Epidermal melanocyte (primary cell): ENCODE measurements around the gene ZNF438.

Experiments
- DNase-seq: peaks from one replicate; pipeline ENCODE4 v3.0.0; 2011; ENCODE audit warnings: low spot score; ENCODE audit not compliant: insufficient read length

Gene ZNF438

DNA sequence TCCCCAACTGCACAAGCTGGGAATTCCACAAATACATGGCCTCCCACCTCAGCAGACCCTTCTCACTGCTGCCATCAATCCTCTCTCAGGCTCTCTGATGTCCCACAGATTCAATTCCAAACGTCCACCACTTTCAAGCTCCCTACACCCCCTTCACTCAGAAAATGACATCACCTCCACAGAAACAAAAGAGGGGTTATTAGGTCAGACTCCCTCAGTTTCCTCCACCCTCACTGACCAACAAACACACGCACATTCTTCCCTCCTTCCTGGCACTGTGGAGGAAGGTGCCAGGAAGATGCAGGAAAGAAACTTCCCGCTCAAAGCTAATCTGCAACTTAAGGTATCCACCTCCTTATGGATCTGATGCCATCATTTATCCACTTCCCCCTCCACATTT, 18.3 kb downstream of the ZNF438 start:
- no peak for DNase-seq

DNA sequence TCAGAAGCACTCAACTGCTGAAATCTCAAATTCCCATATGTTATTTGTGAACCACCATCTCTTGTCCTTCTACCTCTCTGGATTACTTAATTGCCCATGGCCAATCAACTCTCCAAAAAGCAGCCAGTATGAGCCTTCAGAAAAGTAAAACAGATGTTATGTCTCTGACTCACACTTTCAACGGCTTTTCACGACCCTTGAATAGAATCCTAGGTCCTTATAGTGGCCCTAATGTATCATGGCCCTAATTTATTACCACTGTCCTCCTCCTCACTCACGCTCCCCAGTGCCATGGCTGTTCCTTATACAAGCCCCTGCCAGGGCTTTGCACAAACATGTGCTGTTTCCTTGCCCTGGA, 20.0 kb downstream of the ZNF438 start:
- no peak for DNase-seq

DNA sequence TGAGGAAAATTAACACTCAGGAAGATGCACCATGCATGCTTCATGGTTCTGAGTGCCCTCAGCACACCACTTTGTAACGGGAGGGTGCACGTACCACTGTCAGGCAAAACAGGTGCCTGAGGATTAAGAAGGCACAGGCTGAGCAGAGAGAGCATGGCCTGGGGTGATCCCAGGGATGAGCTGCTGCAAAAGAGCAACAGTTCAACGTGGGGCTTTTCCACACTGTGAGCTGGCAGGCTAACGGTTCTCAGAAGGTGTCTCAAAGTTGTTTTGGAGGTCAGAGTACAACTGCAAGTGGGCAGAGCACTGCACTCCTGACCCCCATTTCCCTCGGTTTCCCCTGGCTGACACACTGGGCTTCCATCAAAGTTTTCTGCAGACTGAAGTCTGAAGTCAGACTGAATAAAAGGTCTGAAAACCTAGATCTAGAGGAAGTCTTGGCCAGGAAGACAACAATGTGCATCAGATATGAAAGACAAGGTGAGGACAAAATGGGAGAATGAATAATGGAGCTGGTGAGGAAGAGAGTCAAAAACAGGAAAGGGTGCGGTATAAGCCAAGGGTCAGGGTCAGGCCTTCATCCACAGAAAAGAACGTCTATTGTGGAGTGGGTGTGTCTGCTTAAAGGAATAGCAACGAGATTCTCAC, 20.5 kb downstream of the ZNF438 start:
- no peak for DNase-seq

DNA sequence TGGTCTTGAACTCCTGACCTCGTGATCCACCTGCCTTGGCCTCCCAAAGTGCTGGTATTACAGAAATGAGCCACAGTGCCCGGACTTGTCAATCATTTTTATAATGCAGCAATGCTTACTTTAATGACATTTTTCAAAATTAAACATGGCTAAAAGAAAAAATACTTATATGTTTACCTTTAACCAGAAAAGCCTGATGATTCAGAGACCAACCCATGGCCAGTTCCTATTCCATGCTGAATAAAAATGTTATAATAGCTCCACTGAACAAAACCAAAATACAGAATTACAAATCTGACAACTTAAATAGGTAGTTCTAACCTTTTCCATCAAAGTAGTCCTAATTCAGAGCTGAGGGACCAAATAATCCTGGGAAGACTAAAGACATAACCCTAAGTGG, 21.6 kb downstream of the ZNF438 start:
- no peak for DNase-seq

DNA sequence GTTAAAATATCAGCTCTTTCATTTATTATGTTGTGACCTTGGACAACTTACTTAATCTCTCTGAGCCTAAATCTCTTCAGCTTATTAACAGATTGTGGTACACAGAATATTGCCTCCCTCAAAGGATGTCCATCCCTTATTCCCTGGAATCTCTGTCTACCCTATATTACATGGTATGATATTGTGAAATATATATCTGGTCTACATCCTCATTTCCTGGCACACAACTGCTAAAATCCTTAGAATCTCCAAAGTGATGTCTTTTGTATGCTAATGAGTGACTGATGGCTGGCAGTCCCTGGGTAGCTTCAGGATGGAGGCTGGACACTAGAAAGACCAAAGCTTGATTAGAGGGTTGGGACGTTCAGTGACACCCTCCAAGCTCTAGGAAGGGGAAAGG, 25.8 kb downstream of the ZNF438 start:
- no peak for DNase-seq

DNA sequence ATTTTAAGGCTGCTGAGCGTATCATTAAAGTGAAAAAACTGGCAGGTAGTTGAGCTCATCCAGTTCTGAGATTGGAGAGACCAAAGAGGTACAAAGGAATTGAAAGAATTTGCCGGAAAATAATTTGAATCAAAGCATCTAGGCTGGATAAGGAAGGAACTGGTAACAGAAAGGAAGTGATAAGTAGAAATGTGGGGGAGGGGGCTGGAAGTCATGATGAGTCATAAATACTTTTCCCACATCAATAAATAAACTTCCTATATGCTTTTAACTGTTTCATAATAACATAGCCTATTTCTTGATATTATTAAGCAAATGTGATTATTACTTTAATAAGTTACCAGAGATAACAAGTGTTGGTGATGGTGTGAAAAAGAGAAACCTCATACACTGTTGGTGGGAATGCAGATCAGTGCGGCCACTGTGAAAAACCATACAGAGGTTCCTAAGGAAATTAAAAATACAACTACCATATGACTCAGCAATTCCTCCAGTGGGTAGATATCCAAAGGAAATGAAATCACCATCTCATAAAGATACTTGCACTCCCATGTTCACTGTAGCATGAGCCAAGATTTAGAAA, 27.0 kb downstream of the ZNF438 start:
- no peak for DNase-seq

DNA sequence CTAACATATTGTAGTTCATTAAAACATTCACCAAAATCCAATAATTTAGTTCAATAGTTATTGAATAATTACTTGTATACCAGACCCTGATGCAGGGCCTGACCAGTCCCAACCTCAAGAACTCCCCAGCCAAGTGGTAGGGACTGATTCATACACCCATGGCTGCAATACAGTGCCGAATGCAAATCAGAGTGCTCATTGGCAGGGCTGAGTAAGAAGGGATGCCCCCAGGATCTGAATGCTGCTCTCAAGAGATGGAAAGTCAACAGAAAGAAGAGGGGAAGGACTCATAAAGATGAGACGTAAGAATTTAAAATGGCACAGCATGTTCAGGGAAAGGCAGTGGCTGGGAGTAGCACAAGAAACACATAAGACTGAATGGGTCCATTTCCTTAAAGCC, 29.9 kb downstream of the ZNF438 start:
- no peak for DNase-seq

DNA sequence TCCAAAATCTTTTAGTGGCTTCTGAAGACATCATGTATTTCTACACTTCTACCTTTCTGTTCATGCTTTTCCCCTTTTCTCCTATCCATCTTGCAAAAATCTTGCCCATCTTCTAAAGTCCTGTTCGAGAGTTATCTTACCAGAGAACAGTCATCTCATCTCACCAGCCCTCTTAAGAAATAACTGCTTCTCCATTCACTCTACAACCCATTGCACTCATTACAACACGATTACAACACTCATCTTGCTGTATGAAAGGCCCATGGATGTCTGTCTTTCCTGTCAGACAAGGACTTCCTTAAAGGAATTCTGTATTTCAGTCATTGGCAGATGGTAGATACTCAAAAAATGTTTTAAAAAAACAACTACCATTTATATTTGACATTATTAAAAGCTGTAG, 30.8 kb downstream of the ZNF438 start:
- DNase-seq = no peak

DNA sequence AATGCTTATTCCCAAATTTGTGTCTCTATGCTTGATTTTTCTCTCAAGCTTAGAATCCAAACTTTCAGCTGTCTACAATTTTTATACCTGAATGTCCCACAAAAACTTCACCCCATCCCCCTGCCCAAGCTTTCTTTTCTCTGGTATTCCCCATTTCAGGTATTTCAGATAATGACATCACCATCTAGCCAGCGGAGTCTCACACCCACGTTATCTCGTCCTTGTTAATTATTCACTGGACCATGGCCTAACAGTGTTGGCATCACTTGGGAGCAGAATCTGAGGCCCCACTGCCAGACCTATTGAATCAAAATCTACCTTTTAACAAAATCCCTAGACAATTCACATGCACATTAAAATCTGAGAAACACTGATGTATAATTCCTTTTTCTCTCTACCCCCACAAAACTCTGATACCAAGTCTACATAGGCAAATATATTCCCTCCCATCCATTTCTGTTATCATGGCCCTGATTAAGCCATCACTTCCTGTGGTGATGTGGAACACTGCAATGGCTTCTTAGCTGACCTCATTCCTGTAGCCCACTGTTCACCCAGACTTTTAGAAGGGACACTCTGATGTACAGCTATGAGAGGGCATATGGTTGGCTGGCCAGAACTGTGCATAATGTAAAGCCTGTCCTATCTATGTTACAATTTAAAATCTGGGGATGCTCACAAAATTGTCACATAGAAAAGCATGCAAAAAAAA, 31.4 kb downstream of the ZNF438 start:
- no peak for DNase-seq

DNA sequence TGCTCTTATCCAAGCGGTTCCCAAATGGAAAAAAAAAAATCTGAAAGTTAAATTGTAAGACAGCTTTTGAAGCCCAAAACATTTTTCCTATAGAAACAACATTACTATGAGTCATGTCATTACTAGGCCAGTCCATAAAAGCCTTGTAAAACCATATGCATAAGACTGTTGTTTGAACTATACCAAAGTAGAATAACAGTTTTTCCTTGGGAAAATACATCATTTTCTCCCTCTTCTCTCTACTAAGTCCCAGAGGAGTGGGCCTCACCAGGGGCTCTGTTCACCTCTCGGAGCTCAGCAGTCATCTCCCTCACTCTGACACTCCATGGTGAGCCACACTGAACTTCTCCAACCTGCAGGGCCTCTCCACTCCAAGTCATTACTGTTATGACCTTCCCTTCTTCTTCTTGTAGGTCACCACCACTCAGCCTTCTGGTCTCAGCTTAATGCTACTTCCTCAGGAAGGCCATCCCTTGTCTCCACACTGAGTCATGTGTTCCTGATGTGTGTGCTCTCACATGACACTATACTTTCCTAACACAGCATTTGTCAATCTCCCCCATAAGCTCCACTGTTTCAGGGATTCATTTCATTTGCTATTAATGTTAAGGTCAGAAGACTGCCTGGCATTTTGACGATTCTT, 32.5 kb downstream of the ZNF438 start:
- no peak for DNase-seq

DNA sequence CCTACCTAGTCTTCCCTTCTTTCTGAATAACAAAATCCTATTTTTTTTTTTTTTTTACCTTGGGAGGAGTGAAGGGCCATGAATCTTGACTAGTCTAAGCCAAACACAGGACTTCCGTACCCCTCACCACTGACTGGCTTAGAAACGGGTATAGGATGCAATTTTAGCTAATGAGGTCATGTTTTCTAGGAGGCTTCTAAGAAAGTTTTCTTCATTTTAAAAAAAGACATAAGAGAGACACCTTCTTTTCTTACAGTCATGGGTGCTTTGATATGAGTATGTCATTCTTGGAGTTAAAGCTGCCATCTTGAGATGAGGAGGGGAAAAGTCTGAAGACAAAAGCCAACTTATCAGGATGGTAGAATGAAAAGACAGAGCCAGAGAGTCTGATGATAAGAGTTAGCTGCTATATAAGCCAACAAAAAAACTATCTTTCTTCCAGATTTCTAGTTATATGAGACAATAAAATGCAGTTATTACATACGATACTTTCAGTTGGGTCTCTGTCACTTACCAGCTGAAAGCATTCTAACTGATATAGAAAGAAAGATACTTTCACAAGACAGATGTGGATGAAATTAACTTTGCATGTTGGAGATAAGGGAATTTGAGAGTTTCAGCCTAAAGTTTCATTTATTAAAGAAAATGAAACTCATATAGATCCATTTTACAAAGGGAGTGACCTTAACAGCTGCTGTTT, 34.0 kb downstream of the ZNF438 start:
- no peak for DNase-seq

DNA sequence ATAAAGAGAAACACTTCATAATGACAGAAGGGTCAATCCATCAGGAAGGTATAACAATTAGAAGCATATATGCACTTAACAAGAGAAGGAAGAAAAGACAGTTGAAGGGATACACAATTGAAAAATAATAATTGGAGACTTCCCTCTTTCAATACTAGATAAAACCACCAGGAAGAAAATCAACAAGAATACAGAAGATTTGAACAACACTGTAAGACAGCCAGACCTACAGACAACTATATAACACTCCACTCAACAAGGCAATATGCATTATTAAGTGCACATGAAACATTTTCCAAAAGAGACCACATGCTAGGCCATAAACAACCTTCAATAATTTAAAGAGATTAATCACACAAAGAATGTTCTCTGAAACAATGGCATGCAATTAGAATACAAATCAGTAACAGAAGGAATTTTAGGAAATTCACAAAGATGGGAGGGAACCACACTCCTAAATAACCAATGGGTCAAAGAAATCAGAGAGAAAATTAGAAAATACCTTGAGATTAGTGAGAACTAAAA, 35.1 kb downstream of the ZNF438 start:
- no peak for DNase-seq

DNA sequence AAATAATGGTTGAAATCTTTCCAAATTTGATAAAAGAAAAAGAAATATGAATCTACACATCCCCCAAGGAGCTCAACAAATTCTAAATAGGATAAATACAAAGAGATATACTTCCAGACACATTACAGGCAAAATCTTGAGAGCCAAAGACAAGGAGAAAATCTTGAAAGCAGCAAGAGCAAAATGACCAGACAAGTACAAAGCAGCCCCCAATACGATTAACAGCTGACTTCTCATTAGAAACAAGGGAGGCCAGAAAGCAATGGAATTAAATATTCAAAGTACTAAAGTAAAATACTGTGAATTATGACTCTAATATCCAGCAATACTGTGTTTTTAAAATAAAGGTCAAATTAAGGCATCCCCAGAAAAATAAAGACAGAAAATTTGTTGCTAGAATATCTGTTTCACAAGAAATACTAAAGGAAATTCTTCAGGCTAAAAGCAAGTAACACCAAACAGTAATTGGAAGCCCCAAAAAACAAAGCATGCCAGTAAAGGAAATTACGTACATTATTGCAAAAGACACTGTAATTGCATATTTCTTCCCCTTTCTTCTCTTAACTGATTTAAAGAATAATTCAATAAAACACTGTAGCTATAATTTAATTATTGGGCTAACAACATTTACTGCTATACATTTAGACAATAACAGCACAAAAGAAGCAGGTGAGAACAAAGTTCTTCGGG, 36.4 kb downstream of the ZNF438 start:
- no peak for DNase-seq

DNA sequence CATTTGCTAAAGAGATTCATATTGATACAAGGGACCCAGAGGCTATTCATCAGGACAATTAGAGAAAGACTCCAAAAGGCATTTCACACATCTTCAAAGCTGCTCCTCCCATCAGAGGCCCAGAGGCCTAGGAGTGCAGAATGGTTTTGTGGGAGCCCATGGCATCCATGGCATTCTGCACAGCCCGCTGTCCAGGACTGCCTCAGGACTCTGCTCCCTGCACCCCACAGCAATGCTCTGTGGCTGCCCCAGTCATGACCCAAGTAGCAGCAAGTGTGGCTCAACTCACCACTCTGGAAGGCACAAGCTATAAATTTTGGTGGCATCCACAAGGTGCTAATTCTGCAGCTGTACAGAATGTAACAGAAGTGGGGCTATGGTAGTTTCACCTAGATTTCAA, 38.5 kb downstream of the ZNF438 start:
- DNase-seq = no peak

DNA sequence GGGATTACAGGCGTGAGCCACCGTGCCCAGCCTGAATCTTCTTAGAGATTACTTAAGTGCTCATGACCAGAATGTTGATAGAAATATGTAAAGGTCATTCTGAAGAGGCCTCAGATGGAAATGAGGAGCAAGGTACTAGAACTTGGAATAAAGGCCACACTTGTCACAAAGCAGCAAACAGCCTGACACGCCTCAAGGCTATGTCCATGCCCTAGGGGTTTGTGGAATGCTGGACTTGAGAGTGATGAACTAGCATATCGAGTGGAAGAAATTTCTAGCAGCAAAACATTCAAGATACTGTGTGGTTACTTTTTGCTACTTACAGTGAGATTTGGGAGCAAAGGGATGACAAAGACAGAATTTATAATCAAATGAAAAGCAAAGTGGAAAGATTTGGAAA, 39.0 kb downstream of the ZNF438 start:
- DNase-seq = no peak

DNA sequence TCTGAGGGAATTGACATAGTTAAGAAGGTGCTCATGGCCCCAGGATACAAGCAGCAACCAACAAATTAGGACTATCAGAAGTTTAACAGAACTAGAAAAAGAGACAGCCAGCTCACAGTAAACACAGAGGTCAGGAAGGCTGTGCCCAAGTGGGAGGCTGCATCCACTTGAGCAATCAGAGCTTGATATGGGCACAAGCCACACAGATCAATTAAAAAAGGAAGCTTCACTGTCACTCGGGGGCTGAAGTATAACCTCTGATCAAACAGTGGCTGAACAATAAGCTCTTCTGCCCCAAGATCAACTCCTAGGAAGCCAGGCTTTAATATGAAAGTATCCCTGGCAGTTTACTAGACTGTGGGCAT, 40.0 kb downstream of the ZNF438 start:
- no peak for DNase-seq

DNA sequence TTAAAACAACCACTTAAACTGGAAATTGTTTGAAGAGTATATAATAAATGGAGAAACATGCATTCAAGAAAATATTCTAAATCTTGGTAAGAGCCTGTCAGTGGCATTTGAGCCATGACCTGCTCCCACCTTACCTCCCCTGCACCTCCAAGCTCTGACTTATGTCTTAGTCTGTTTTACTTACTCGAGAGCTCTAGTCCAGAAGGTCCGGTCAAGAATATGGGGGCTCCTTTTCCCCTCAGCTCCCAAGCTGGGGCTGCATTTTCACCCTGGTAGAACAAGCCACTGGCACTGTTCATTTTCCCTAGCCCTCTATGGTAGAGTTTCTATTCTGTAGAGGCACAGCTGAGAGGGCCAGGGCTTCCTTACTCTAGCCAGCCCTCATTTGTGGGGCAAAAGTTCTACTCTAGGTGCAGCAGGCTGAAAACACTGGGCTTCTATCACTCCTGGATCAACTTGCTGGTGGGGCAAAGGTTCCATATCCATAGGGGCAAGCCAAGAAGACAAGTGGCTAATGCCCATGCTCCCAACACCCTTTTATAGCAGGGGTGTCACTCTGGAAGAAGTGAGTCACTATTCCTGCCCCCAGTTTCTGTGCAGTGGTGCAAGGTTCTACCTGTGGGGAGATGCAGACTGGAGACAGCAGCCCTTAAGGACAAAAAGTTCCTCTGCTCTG, 40.6 kb downstream of the ZNF438 start:
- no peak for DNase-seq

DNA sequence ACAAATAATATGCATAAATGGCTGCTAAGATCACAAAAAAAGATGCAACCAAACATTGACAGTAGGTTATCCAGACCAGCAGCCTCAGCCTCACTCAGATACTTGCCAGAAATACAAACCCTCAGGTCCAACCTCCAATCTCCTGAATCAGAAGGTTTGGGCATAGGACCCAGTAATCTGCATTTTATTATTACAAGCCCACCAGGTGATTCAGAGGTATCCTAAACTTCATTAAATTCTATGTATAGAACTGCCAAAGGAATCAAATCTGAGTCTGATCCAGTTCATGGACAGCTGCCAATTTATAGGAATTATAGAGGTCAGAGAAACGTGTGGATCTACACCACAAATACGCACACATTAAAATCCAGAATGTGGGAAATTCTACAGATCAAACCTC, 41.3 kb downstream of the ZNF438 start:
- no peak for DNase-seq

DNA sequence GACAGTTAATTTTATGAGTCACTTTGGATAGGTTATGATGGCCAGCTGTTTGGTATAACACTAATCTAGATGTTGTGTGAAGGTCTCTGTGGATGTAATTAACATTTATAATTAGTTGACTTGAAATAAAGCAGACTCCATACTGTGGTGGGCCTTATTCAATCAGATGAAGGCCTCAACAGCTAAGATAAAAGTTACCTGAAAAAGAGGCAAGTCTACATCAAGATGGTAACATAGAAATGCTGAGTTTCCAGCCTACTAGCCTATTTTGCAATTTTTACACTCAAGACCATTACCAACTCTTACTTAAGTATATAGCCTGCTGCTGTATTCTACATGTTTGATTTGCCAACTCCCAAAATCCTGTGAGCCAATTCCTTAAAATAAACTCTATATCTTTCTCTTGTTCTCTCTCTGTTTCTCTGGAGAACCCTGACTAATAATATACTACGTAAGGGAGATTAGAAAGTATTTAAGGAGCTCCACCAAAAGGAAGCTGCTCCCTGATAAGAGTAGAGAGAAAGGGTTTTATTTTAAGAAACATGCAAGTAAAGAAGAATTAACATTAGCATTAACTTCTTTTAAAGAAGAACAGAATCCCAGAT, 42.7 kb downstream of the ZNF438 start:
- no peak for DNase-seq

DNA sequence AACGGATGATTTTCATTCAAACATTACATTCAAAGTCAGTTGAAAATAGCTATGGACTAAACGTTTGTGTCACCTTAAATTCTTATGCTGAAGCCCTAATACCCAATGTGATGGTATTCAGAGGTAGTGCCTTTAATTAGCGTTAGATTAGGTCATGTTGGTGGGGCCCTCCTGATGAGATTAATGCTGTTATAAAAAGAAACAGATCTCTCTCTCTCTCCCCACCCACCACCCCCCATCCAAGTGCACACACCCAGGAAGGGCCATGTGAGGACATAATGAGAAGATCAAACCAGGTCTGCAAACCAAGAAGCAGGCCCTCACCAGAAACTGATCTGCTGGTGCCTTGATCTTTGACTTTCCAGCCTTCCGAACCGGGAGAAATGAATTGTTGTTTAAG, 44.2 kb downstream of the ZNF438 start:
- no peak for DNase-seq
